GM23338 (cell line): Measurements from ENCODE around the gene PHLDB1. TPM values are rescaled to one million over a fixed set of nuclear protein-coding genes. Genes with fewer than 3 reads are reported as not detected.

Experiments used
- CREB1 ChIP-seq: fragments of 250-450 bp; sonication (Bioruptor Pico); IDR thresholded peaks from 2 replicates; pipeline ENCODE4 v1.5.0; 2020; ENCODE audit warnings: low read depth, mild to moderate bottlenecking, moderate library complexity
- EZH2phosphoT487 ChIP-seq: fragments of 200-600 bp; sonication (generic); IDR thresholded peaks from one replicate; pipeline ENCODE4 v1.8.1; 2018; ENCODE audit warnings: antibody characterized with exemption; ENCODE audit not compliant: unreplicated experiment
- POLR2AphosphoS5 ChIP-seq: IDR thresholded peaks from 2 replicates; pipeline ENCODE4 v1.6.1; 2016; ENCODE audit warnings: antibody characterized with exemption, low read depth
- REST ChIP-seq: IDR thresholded peaks from one replicate; pipeline ENCODE4 v1.6.1; 2018; ENCODE audit warnings: antibody characterized with exemption; ENCODE audit not compliant: unreplicated experiment
- STAT1 ChIP-seq: IDR thresholded peaks from one replicate; pipeline ENCODE4 v1.6.1; 2016; ENCODE audit warnings: antibody characterized with exemption; ENCODE audit not compliant: unreplicated experiment
- ZNF462 ChIP-seq: fragments of 250-450 bp; sonication (Bioruptor Pico); IDR thresholded peaks from 2 replicates; pipeline ENCODE4 v1.5.0; 2020; ENCODE audit warnings: mild to moderate bottlenecking, moderate library complexity
- microRNA-seq: library from miRNA; unstranded; fragments of <30 nt; microRNA quantifications from one replicate; pipeline ENCODE4, GENCODE V29; 2017
- polyA plus RNA-seq: library from polyadenylated mRNA; unstranded; fragments of >200 nt; fragmentation: Nextera tagmentation; extraction: Ambion mirVana; gene quantifications from 2 replicates; pipeline ENCODE4 v1.2.1, GENCODE V29; 2016
- small RNA-seq: library from RNA; depleted of rRNA; stranded (forward); fragments of <200 nt; gene quantifications from one replicate; pipeline ENCODE3, GENCODE V24; 2014; ENCODE audit warnings: low replicate concordance
- total RNA-seq: library from RNA; depleted of rRNA; stranded (reverse); fragments of >200 nt; shearing (Covaris generic); gene quantifications from 2 replicates; pipeline ENCODE4 v1.2.3, GENCODE V29; 2014; rRNA removed

Gene PHLDB1
- total and polyA plus RNA-seq, 2 experiments from 2014 or later: 46.0 to 85.2 TPM

GRCh38 chr11:118706546-118706825, 99.1 kb downstream of the PHLDB1 start (continued):
- no peak for TF ChIP-seq ZNF462
- TF ChIP-seq REST: no peak
- TF ChIP-seq CREB1 (CRISPR knock-in tag): no peak
- no peak for TF ChIP-seq POLR2AphosphoS5
- no peak for TF ChIP-seq EZH2phosphoT487
- no peak for TF ChIP-seq STAT1

Small RNA genes lying within 50 kb of the gene (microRNA-seq; reads per million reads assigned to microRNA genes)
- gene MIR6716: not detected

Small RNA genes lying within 50 kb of the gene (small RNA-seq; reads per million reads assigned to genes)
- gene RNU6-1157P: not detected
- not detected for gene RNU6-376P

Other genes starting within 250 kb of the PHLDB1 start
- gene UBE4A, start 248.0 kb upstream of the PHLDB1 start, total RNA-seq: 42.2 and 42.8 TPM in 2 replicates
- 9.9 and 11.8 TPM in 2 replicates for gene UBE4A, start 248.0 kb upstream of the PHLDB1 start, polyA plus RNA-seq
- gene ATP5MG, start 206.0 kb upstream of the PHLDB1 start, total RNA-seq: 41.7 and 50.1 TPM in 2 replicates
- gene ATP5MG, start 206.0 kb upstream of the PHLDB1 start, polyA plus RNA-seq: 987 and 1,075 TPM in 2 replicates
- gene KMT2A, start 171.1 kb upstream of the PHLDB1 start, total RNA-seq: 66.6 and 72.2 TPM in 2 replicates
- gene KMT2A, start 171.1 kb upstream of the PHLDB1 start, polyA plus RNA-seq: 29.0 and 34.3 TPM in 2 replicates
- gene TTC36, start 80.1 kb upstream of the PHLDB1 start, total RNA-seq: 1.0 and 3.5 TPM in 2 replicates
- gene TTC36, start 80.1 kb upstream of the PHLDB1 start, polyA plus RNA-seq: 0.40 TPM in 1 of 2 replicates, not detected in the other
- 17.7 and 25.4 TPM in 2 replicates for gene TMEM25, start 76.4 kb upstream of the PHLDB1 start, total RNA-seq
- 11.4 and 11.7 TPM in 2 replicates for gene TMEM25, start 76.4 kb upstream of the PHLDB1 start, polyA plus RNA-seq
- gene IFT46, start 41.7 kb upstream of the PHLDB1 start, total RNA-seq: 11.1 and 12.8 TPM in 2 replicates
- gene IFT46, start 41.7 kb upstream of the PHLDB1 start, polyA plus RNA-seq: 4.3 and 4.6 TPM in 2 replicates
- gene ARCN1, start 35.2 kb upstream of the PHLDB1 start, total RNA-seq: 106 and 109 TPM in 2 replicates
- gene ARCN1, start 35.2 kb upstream of the PHLDB1 start, polyA plus RNA-seq: 79.9 and 83.3 TPM in 2 replicates
- not detected in 2 replicates for gene TREH, start 72.0 kb downstream of the PHLDB1 start, total RNA-seq
- 0.24 and 0.36 TPM in 2 replicates for gene TREH, start 72.0 kb downstream of the PHLDB1 start, polyA plus RNA-seq
- 205 and 253 TPM in 2 replicates for gene DDX6, start 183.5 kb downstream of the PHLDB1 start, total RNA-seq
- gene DDX6, start 183.5 kb downstream of the PHLDB1 start, polyA plus RNA-seq: 59.1 and 68.3 TPM in 2 replicates